ENCODE results near the gene LMTK3. TPM values are rescaled to one million over a fixed set of nuclear protein-coding genes. Genes with fewer than 3 reads are reported as not detected.
A peak's percentile ranks its signal among the peaks of the same experiment; 100 is the strongest.

The LMTK3 gene
- total and polyA plus RNA-seq, 9 of the 15 experiments (the other 6 are each of a cell fraction or from before 2014, with no cell fraction given), result 0.35 to 12.3 (median 2.0) TPM; not detected in 2

- TF ChIP-seq ARID4B (CRISPR knock-in tag; IDR thresholded peaks at IDR 0.05) (no peak), HNRNPLL (IDR thresholded peaks at IDR 0.05; ENCODE audit: low read depth, low read length, poor library complexity, severe bottlenecking) (no peak), KAT7 (CRISPR knock-in tag; IDR thresholded peaks at IDR 0.05; ENCODE audit: borderline replicate concordance) (no peak), MAZ (CRISPR knock-in tag; conservative IDR thresholded peaks at IDR 0.05 in 1 of 2, IDR thresholded peaks at IDR 0.05 in 1 of 2) (no peak), NCOA6 (IDR thresholded peaks at IDR 0.05) (no peak), BRD9 (IDR thresholded peaks at IDR 0.05; ENCODE audit: low read depth, partially characterized antibody) (peak; percentile 97), E2F3 (CRISPR knock-in tag; IDR thresholded peaks at IDR 0.05) (no peak), LARP7 (IDR thresholded peaks at IDR 0.05) (no peak), JUND (IDR thresholded peaks at IDR 0.05; ENCODE audit: borderline replicate concordance, low read depth, low read length) (no peak), JUND (tag; IDR thresholded peaks at IDR 0.05; ENCODE audit: borderline replicate concordance, low read depth, low read length) (no peak), HDAC2 (IDR thresholded peaks at IDR 0.05) (peak; percentile 94), ZNF274 (IDR thresholded peaks at IDR 0.05; ENCODE audit: borderline replicate concordance, low read depth, low read length) (no peak), ZNF436 (CRISPR knock-in tag; IDR thresholded peaks at IDR 0.05) (no peak), CBX1 (IDR thresholded peaks at IDR 0.05; ENCODE audit: low read depth) (peak; percentile 93; the same call in 1 of the 2 replicates), KDM2B (CRISPR knock-in tag; IDR thresholded peaks at IDR 0.05) (no peak), ATF1 (CRISPR knock-in tag; IDR thresholded peaks at IDR 0.05) (no peak), ATF1 (tag; IDR thresholded peaks at IDR 0.05) (no peak), PHB (CRISPR knock-in tag; IDR thresholded peaks at IDR 0.05) (no peak), CBX3 (IDR thresholded peaks at IDR 0.05; ENCODE audit: borderline replicate concordance in 1 of 2, low read length in 2 of 2) (peak in 1 of 2 experiments; percentile 14; a peak in 1 of 3 replicates), POLR2AphosphoS2 (IDR thresholded peaks at IDR 0.05; ENCODE audit: low read length) (no peak)
- TF ChIP-seq, protein P1, sequence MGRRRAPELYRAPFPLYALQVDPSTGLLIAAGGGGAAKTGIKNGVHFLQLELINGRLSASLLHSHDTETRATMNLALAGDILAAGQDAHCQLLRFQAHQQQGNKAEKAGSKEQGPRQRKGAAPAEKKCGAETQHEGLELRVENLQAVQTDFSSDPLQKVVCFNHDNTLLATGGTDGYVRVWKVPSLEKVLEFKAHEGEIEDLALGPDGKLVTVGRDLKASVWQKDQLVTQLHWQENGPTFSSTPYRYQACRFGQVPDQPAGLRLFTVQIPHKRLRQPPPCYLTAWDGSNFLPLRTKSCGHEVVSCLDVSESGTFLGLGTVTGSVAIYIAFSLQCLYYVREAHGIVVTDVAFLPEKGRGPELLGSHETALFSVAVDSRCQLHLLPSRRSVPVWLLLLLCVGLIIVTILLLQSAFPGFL (CRISPR knock-in tag; IDR thresholded peaks at IDR 0.05), result no peak
- TF ChIP-seq, protein P2, sequence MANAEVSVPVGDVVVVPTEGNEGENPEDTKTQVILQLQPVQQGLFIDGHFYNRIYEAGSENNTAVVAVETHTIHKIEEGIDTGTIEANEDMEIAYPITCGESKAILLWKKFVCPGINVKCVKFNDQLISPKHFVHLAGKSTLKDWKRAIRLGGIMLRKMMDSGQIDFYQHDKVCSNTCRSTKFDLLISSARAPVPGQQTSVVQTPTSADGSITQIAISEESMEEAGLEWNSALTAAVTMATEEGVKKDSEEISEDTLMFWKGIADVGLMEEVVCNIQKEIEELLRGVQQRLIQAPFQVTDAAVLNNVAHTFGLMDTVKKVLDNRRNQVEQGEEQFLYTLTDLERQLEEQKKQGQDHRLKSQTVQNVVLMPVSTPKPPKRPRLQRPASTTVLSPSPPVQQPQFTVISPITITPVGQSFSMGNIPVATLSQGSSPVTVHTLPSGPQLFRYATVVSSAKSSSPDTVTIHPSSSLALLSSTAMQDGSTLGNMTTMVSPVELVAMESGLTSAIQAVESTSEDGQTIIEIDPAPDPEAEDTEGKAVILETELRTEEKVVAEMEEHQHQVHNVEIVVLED (CRISPR knock-in tag; IDR thresholded peaks at IDR 0.05), result no peak
These were observed 46.5 kb upstream of the LMTK3 start (continued) for GRCh38 chr19:48558018-48558684.
